Gastroesophageal sphincter (tissue), 4 donors: ENCODE data around the gene IL1RAPL1. TPM values are rescaled to one million over a fixed set of nuclear protein-coding genes. Genes with fewer than 3 reads are reported as not detected.

Source experiments
- ATAC-seq: fragments of 150-250 bp; one replicate; pipeline ENCODE4 v1.9.1; 2016; ENCODE audit warnings: mild to moderate bottlenecking, moderate library complexity
- H3K27ac ChIP-seq, 4 donors: fragments of 200-600 bp; sonication (generic) in 3 of 4; 1 replicate in 3 of 4; 2 replicates in 1 of 4; pipeline ENCODE4 v1.5.1; 2016 to 2019
- H3K27me3 ChIP-seq: fragments of 200-600 bp; sonication (generic); one replicate; pipeline ENCODE4 v1.5.1; 2019
- H3K36me3 ChIP-seq, 2 donors: fragments of 200-600 bp; sonication (generic); one replicate each; pipeline ENCODE4 v1.5.1; 2019; ENCODE audit warnings: control low read depth in 1 of 2
- H3K4me1 ChIP-seq, 3 donors: fragments of 200-600 bp; sonication (generic); 1 replicate in 2 of 3; 2 replicates in 1 of 3; pipeline ENCODE4 v1.5.1; 2016 to 2019; ENCODE audit warnings: control low read depth in 2 of 3
- H3K4me3 ChIP-seq, 2 donors: fragments of 200-600 bp; sonication (generic); one replicate each; pipeline ENCODE4 v1.5.1; 2019; ENCODE audit warnings: mild to moderate bottlenecking in 1 of 2, moderate library complexity in 1 of 2
- H3K9me3 ChIP-seq, 3 donors: fragments of 200-600 bp; sonication (generic); one replicate each; pipeline ENCODE4 v1.5.1; 2017 to 2019; ENCODE audit warnings: control low read depth in 2 of 3
- EP300 ChIP-seq: sonication (generic); formaldehyde crosslinking; IDR thresholded peaks from one replicate; pipeline ENCODE4 v1.6.1; 2017; ENCODE audit warnings: antibody characterized with exemption, mild to moderate bottlenecking
- POLR2A ChIP-seq, 2 donors: fragments of 450-650 bp; IDR thresholded peaks; one replicate each; pipeline ENCODE4 v1.6.1; 2017; ENCODE audit warnings: antibody characterized with exemption in 2 of 2, mild to moderate bottlenecking in 2 of 2, moderate library complexity in 1 of 2
- POLR2AphosphoS5 ChIP-seq: sonication (generic); formaldehyde crosslinking; IDR thresholded peaks from one replicate; pipeline ENCODE4 v1.6.1; 2017; ENCODE audit warnings: antibody characterized with exemption
- WGBS, 2 donors: methylation state at CpG; one replicate each; pipeline ENCODE4 v1.1.5; 2018; ENCODE audit warnings: low coverage in 1 of 2; 5-methylcytosine and 5-hydroxymethylcytosine counted together
- total RNA-seq, 4 donors: library from RNA; depleted of rRNA; stranded (reverse); fragments of >200 nt; gene quantifications; one replicate each; pipeline ENCODE4 v1.1.0, GENCODE V29; 2016
- TF ChIP-seq, protein P1 (sequence below), 4 experiments: fragments of 200-600 bp in 2 of 4; fragments of 450-650 bp in 2 of 4; sonication (generic) in 1 of 4; IDR thresholded peaks; one replicate each; pipeline ENCODE4 v1.5.1; 2017 to 2019; ENCODE audit warnings: antibody characterized with exemption in 4 of 4, mild to moderate bottlenecking in 2 of 4, moderate library complexity in 2 of 4

The IL1RAPL1 gene
- total RNA-seq, 4 donors from 2014 or later: 0.27 to 1.6 (median 0.44) TPM

GRCh38 chrX:28585767-28586166, 1.5 kb upstream of the IL1RAPL1 start:
- Histone ChIP-seq H3K9me3 (no peaks in the 10 kb centered on the region), H3K4me1 (no peaks in the 10 kb centered on the region), H3K36me3 (no peaks in the 10 kb centered on the region), H3K4me3 (peak overlapping the region; percentile 47 to 52), H3K27ac (peak overlapping the region; percentile 29 to 66 (median 54)), H3K27me3 (no peaks in the 10 kb centered on the region)
- WGBS, 2 donors: 25 to 31% methylated on average over 4 to 8 of the region's 10 CpGs
- no peak for ATAC-seq
- TF ChIP-seq, protein P1, sequence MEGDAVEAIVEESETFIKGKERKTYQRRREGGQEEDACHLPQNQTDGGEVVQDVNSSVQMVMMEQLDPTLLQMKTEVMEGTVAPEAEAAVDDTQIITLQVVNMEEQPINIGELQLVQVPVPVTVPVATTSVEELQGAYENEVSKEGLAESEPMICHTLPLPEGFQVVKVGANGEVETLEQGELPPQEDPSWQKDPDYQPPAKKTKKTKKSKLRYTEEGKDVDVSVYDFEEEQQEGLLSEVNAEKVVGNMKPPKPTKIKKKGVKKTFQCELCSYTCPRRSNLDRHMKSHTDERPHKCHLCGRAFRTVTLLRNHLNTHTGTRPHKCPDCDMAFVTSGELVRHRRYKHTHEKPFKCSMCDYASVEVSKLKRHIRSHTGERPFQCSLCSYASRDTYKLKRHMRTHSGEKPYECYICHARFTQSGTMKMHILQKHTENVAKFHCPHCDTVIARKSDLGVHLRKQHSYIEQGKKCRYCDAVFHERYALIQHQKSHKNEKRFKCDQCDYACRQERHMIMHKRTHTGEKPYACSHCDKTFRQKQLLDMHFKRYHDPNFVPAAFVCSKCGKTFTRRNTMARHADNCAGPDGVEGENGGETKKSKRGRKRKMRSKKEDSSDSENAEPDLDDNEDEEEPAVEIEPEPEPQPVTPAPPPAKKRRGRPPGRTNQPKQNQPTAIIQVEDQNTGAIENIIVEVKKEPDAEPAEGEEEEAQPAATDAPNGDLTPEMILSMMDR (IDR thresholded peaks at IDR 0.05): no peak
- TF ChIP-seq POLR2A (IDR thresholded peaks at IDR 0.05) (no peak), EP300 (no peak), POLR2AphosphoS5 (no peak)

- TF ChIP-seq POLR2AphosphoS5: no peak
- ATAC-seq: peak; percentile 46
- Histone ChIP-seq H3K27ac (peak overlapping the region; percentile 47 to 66 (median 55)), H3K27me3 (no peaks in the 10 kb centered on the region), H3K9me3 (no peaks in the 10 kb centered on the region), H3K4me3 (peak overlapping the region; percentile 47 to 52), H3K36me3 (no peaks in the 10 kb centered on the region), H3K4me1 (no peaks in the 10 kb centered on the region)
- WGBS, 2 donors: 0 to 27% methylated on average over 3 to 4 of the region's 9 CpGs
These were observed 960 bp upstream of the IL1RAPL1 start for GRCh38 chrX:28586286-28586685.

- TF ChIP-seq POLR2A (IDR thresholded peaks at IDR 0.05) (no peak), POLR2AphosphoS5 (no peak), EP300 (no peak)
- TF ChIP-seq, protein P1 (IDR thresholded peaks at IDR 0.05): no peak
- H3K9me3 ChIP-seq: no peaks in the 10 kb centered on the region
- 6 to 24% methylated on average over 2 to 5 of the region's 5 CpGs for WGBS, 2 donors
- peak overlapping the region; percentile 28 to 47 for H3K4me3 ChIP-seq
- no peak overlapping the region for H3K27ac ChIP-seq
- no peaks in the 10 kb centered on the region for H3K4me1 ChIP-seq
- no peaks in the 10 kb centered on the region for H3K36me3 ChIP-seq
- H3K27me3 ChIP-seq: no peaks in the 10 kb centered on the region
- ATAC-seq: no peak
These were observed 1.8 kb downstream of the IL1RAPL1 start for GRCh38 chrX:28589046-28589445.

DNA sequence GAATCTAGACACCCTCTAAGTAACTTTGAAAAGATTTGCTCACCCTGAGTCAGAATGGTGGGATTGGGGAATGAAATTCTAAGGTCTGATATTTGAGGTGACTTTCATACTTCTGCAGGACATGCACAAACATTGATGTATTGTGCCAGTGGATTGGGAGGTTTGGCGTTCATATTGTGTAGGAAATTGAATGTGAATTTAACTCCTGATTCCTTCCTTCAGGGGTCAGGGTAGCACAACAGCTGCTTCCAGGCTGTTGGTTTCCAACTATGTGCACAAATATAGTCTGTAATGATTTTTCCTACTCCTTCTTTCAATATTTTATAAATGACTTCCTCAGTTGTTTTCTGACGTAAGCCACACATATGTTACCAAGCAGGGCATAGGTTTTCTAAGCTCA, 3.1 kb downstream of the IL1RAPL1 start:
- Histone ChIP-seq H3K27me3 (no peaks in the 10 kb centered on the region), H3K4me1 (no peaks in the 10 kb centered on the region), H3K27ac (no peak overlapping the region), H3K36me3 (no peaks in the 10 kb centered on the region), H3K4me3 (no peak overlapping the region), H3K9me3 (no peaks in the 10 kb centered on the region)
- no peak for ATAC-seq
- WGBS, 2 donors: 34 to 45% methylated on average over 1 to 2 of the region's 2 CpGs
- no peak for TF ChIP-seq POLR2A (IDR thresholded peaks at IDR 0.05)
- TF ChIP-seq, protein P1 (IDR thresholded peaks at IDR 0.05): peak in 1 of 4 experiments; percentile 34

DNA sequence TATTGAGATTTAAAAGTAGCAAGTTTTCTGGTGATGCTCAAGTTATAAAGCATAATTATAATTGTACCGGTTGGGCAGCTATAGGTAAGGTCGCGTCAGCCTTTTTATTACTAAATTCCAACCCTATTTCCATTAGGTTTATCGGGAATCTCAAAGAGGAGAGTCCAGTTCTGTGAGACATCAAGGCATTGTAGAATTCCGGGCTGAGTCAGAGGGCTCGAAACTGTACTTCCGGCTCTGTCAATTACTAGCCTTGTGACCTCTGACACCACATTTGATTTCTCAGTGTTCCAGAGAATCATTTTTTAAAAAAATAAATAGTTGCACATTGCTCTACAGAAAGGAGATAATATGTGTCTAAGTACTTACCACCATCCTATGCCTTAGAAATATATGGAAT, 4.3 kb downstream of the IL1RAPL1 start:
- no peaks in the 10 kb centered on the region for H3K4me1 ChIP-seq
- no peak overlapping the region for H3K4me3 ChIP-seq
- no peaks in the 10 kb centered on the region for H3K27me3 ChIP-seq
- no peak overlapping the region for H3K27ac ChIP-seq
- H3K9me3 ChIP-seq: no peaks in the 10 kb centered on the region
- 51 to 74% methylated on average over 6 to 7 of the region's 7 CpGs for WGBS, 2 donors
- no peak for TF ChIP-seq EP300
- TF ChIP-seq, protein P1 (IDR thresholded peaks at IDR 0.05): no peak
- no peak for TF ChIP-seq POLR2A (IDR thresholded peaks at IDR 0.05)
- TF ChIP-seq POLR2AphosphoS5: no peak
- no peak for ATAC-seq
- H3K36me3 ChIP-seq: no peaks in the 10 kb centered on the region
